ENCODE data around the gene F7.
"Not testable (repeated sequence)": the region's sequence is repeated elsewhere in the genome, so short reads cannot be mapped to it uniquely, and the experiment has no call there.

Gene F7

DNA sequence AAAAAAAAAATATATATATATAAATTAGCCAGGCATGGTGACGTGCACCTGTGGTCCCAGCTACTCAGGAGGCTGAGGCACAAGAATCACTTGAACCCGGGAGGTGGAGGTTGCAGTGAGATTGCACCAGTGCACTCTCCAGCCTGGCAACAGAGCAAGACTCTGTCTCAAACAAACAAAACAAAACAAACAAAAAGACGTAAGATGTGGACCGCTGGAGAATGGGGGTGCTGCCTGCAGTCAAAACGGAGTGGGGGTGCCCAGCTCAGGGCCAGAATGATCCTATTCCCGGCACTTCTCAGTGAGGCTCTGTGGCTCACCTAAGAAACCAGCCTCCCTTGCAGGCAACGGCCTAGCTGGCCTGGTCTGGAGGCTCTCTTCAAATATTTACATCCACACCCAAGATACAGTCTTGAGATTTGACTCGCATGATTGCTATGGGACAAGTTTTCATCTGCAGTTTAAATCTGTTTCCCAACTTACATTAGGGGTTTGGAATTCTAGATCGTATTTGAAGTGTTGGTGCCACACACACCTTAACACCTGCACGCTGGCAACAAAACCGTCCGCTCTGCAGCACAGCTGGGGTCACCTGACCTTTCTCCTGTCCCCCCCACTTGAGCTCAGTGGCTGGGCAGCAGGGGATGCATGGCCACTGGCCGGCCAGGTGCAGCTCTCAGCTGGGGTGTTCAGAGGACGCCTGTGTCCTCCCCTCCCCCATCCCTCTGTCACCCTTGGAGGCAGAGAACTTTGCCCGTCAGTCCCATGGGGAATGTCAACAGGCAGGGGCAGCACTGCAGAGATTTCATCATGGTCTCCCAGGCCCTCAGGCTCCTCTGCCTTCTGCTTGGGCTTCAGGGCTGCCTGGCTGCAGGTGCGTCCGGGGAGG lies at the start of gene F7:
Gene F7, plus strand, starts transcription at position 760 of the 889 bp plus-strand sequence. Its CDS starts 51 bp downstream, at position 811.
- DNase-seq (ENCODE audit: low read depth) = no peak

DNA sequence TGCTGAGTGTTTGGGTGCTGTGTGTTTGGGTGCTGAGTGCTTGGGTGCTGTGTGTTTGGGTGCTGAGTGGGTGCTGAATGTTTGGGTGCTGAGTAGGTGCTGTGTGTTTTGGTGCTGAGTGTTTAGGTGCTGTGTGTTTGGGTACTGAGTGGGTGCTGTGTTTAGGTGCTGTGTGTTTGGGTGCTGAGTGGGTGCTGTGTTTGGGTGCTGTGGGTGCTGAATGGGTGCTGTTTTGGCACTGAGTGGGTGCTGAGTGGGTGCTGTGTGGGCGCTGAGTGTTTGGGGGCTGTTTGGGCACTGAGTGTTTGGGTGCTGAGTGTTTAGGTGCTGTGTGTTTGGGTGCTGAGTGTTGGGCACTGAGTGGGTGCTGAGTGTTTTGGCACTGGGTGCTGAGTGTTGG lies 48.5 kb upstream of the F7 start:
- no peak for DNase-seq (ENCODE audit: low read depth)

DNA sequence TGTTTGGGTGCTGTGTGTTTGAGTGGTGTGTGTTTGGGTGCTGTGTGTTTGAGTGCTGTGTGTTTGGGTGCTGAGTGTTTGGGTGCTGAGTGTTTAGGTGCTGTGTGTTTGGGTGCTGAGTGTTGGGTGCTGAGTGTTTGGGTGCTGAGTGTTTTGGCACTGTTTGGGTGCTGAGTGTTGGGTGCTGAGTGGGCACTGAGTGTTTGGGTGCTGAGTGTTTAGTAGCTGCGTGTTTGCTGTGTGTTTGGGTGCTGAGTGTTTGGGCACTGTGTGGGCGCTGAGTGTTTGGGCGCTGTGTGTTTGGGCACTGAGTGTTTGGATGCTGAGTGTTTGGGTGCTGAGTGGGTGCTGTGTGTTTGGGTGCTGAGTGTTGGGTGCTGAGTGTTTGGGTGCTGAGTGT lies 48.0 kb upstream of the F7 start:
- DNase-seq (ENCODE audit: low read depth) = not testable (repeated sequence)

DNA sequence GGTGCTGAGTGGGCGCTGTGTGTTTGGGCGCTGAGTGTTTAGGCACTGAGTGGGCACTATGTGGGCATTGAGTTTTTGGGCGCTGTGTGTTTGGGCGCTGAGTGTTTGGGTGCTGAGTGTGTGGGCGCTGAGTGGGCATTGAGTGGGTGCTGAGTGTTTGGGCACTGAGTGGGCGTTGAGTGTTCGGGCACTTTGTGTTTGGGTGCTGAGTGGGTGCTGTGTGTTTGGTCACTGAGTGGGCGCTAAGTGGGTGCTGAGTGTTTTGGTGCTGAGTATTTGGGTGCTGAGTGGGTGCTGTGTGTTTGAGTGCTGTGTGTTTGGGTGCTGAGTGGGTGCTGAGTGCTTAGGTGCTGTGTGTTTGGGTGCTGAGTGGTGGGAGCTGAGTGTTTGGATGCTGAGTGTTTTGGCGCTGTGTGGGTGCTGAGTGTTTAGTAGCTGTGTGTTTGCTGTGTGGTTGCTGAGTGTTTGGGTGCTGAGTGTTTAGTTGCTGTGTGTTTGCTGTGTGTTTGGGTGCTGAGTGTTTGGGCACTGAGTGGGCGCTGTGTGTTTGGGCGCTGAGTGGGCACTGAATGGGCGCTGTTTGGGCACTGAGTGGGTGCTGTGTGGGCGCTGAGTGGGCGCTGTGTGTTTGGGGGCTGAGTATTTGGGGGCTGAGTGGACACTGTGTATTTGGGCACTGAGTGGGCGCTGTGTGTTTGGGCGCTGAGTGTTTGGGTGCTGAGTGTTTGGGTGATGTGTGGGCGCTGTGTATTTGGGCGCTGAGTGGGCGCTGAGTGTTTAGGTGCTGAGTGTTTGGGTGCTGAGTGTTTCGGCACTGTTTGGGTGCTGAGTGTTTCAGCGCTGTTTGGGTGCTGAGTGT lies 47.2 kb upstream of the F7 start:
- DNase-seq (ENCODE audit: low read depth) = no peak

DNA sequence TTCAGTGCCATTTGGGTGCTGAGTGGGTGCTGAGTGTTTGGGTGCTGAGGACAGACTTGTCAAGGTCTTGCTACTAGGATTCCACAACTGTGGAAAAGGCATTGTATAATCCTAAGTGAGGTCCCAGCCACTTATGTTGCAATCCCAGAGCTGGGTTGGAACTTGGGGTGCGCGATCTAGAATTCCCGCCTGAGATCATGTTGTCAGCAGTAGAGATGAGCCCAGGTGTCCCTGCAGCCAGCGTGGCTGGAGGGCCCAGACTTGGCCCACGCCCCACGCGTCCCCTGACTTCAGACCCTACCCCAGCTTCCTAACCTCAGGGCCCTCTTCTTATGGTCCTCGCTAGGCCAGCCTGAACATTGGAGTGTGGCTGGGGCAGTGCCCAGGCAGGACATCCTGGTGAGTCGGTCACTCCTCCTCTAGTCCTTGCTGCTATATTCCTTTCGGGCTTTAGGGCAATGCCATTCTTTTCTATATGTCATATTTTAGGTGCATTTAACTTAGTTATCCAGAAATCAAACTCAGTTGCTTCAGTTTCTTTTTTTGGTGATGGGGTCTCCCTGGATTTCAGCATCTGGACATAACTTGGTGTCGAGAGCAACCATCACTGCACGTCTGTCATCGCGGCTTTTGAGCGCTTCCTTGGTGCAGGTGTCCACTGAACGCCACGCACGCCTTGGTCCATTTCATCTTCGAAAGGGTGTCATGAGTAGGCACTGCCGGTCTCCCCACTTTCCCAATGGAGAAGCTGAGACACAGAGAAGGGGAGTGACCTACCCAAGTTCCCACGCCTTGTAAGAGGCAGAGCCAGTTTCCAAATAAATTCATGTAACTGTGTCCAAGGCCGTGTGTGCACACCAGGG lies 46.4 kb upstream of the F7 start:
- no peak for DNase-seq (ENCODE audit: low read depth)

DNA sequence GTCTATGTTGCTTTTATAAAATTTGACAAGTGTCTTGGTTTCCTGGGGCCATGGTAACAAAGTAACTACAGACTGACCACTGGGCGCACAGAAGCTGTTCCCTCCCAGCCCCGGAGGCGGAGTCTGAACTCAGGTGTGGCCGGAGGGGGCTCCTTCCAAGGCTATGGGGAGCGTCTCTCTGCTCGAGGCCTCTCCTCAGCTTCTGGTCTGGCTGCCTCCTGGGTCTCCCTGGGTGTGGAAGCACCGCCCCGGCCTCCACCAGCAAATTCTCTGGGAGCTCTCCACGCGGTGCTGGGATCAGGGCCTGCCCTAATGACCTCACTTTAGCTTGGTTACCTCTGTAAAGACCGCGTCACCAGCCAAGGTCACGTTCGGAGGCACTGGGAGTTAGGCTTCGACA lies 45.7 kb upstream of the F7 start:
- DNase-seq (ENCODE audit: low read depth) = no peak

DNA sequence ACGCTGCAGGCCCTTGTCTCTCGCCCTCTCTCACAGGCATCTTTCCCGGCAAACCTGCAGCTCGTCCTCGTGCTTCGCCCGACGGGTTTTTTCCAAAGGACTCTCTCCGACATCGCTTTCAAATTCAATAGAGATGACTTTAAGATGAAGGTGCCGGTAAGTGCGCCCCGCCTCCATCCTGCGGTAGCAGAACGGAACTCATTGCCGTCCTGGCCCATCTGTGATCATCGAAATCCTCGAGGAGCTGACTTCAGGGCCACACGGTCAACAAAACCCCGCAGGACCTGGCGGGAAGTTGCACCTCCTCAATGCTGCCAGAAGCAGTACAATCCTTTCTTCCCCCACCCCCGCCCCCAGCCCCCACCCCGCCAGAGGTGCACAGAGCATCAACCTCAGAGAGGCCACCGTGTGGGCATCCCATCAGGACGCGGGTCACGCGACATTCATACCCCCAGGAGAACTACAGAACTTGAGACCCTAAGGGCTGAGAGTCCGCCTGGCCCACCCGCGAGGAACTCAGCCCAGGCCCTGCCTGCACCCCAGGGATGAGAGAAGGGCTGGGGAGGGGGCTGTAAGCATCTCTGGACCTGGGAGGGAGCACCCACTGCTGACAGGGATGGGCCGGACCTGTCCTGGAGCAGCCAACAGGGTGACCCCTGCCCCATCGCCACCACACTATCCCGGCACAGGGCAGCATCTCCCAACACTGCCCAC lies 44.9 kb upstream of the F7 start:
- DNase-seq (ENCODE audit: low read depth) = no peak

DNA sequence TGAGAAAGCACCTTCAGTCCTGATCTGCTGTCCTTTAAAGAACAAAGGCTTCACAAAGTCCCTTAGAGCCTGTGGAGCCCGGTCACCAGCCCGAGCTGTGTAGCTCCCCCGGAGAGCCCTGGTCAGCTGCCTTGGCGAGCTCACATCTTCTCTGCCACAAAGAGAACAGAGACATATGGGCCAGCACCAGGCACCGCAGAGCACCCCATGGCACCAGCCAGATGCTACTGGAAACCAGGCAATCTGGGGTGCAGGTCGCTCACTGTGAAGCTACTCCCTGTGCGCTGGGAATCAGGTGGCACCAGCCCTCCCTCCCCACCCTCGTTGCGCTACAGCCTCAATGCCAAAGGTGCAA lies 44.3 kb upstream of the F7 start:
- DNase-seq (ENCODE audit: low read depth) = no peak

DNA sequence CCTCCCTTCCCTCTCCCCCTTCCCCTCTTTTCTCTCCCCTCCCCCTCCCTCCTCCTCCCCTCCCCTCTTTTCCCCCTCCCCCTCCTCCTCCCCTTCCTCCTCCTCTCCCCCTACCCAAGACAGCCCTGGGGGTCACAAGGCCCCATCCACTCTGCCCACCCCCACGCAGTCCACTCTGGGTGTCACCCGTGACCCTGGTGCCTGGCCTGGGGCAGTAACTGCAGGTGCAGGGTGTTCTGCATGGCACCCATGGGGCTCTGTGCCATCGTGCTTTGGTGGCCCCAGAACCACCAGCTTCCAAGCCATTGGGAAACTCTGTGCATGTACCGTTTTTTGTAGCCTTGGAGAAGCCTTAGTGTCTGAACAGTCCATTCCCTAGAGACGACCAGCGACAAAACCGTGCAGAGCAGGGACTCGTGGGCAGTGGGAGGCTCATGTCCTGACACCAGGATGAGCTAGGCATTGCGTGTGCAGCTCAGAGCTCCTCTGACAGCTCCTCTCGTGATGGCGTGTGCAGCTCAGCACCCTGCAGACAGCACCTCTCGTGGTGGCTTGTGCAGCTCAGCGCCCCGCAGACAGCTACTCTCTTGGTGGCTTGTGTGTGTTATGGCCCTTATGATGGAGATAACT lies 43.7 kb upstream of the F7 start:
- DNase-seq (ENCODE audit: low read depth) = no peak

DNA sequence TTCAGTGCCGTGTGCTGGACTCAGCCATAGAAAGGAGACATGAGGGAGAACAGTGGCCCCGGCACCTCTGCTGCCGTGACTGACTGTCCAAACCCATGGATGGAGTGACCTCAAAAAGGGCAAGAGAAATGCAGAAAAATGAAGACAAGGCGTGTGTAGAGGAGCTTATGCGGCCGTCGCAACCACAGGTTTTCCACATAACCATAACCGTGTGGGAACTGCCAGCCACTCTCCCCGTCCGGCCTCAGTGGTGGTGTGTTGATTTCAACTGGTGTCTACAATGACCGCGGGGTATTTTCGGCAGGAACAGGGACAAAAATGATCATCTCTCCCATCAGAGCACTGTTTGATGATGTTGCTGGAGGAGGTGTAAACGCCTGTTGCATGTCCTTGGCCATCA lies 42.9 kb upstream of the F7 start:
- no peak for DNase-seq (ENCODE audit: low read depth)

DNA sequence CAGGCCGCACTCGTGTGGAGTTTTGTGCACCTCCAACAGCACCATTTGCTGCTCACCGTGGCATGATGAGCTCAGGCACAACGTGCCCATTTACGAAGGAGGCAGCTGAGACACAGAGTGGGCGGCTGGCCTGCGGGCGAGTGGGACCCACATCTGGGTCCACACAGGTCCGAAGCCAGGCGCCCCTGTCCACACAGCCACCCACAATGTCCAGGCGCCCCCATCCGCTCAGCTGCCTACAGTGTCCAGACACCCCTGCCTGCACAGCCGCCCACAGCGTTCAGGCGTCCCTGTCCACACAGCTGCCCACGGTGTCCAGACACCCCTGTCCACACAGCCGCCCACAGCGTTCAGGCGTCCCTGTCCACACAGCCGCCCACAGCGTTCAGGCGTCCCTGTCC lies 42.5 kb upstream of the F7 start:
- DNase-seq (ENCODE audit: low read depth) = no peak

DNA sequence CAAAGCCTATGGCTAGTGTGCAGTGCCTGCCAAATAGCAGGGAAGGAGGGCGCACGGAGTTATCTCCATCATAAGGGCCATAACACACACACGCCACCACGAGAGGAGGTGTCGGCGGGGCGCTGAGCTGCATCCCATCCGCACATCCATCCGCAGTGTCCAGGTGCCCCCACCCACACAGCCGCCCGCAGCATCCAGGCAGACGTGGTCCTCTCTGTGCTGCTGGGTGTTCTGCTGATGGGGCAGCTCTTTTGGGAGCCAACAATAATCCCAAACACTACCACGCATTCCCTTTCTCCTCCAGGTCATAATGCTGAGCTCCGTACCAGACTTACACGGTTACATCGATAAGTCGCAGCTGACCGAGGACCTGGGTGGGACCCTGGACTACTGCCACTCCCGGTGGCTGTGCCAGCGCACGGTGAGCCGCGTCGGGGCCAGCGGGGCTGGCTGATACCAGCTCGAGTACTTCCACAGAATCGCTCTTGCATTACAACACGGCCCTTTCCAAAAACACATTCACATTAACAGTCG lies 41.5 kb upstream of the F7 start:
- no peak for DNase-seq (ENCODE audit: low read depth)

DNA sequence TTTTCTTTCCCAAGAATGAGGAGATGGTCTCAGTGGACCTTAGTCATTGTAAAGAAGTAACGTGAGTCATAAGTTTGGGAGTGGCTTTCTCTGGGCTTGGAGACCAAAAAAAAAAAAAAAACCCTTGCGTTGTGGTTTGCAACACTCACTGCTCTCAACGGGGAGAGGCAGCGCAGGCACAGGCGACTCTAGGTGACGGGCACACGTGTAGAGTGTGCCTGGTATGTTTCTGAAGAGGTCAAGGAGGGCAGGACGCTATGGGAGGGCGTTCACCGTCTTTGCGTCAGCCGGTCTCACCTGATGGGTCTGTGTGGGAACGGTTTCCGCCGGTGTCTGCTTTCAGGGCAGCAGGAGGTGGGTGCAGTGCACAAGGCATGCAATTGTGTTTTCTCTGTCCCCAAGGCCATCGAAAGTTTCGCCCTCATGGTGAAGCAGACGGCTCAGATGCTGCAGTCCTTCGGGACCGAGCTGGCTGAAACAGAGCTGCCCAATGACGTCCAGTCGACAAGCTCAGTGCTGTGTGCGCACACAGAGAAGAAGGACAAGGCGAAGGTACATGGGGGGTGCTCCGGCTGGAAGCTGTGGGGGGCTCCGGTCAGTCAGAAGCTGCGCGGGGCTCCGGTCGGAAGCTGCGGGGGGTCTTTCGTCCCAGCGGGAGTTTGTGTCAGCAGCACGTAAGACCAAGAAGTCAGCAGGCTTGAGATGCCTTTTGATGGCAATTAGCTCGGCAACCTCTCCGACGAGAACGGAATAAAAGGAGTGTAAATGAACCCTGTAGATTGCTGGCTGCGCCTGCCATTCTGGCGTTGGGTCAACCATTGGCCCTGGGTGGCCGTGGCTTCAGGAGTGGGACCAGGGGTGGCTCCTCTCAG lies 40.8 kb upstream of the F7 start:
- DNase-seq (ENCODE audit: low read depth) = no peak

DNA sequence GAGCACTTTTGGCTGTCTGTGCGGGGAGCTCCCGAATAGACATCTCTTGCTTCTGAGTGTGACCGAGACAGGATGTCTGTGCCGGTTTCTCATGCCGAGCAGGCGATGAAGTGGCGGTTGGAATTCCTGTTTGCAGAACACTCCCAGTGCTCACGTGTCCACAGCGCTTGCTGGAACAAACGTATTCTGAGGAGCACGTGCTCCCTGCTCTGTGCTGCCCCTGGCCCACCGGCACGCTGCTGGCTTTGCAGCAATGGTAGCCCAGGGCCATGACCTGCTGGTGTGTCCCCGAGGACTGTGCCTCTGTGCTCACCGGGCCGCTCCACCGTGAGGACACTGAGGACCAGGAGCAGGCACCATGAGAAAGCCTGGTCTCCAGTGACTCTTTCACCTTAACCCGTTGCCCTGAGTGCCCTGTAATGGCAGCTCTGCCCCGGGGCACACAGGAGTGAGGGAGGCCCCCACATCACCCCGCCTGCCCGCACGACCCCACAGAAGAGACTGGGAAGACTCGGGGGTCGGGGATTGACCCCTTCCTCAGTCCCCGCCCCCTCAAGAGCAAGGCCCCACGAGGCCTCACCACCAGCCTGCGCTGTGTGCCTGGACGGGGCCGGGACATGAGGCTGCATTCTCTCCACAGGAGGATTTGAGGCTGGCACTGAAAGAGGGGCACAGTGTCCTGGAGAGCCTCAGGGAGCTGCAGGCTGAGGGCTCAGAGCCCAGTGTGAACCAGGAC lies 40.0 kb upstream of the F7 start:
- no peak for DNase-seq (ENCODE audit: low read depth)

DNA sequence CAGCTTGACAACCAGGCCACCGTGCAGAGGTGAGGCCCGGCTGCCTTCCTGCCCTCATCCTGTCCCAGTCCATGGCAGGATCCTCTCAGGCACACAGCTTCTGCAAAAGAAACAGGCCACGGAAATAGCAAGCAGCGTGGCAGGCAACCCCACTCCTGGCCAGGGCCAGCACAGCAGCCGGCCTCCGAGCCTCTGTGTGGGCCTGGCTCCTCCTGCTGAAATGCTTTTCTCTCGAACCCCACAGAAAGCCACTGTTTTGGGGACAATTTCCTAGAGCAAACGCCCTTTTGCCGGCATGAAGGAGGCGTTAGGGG lies 39.5 kb upstream of the F7 start:
- DNase-seq (ENCODE audit: low read depth) = no peak

DNA sequence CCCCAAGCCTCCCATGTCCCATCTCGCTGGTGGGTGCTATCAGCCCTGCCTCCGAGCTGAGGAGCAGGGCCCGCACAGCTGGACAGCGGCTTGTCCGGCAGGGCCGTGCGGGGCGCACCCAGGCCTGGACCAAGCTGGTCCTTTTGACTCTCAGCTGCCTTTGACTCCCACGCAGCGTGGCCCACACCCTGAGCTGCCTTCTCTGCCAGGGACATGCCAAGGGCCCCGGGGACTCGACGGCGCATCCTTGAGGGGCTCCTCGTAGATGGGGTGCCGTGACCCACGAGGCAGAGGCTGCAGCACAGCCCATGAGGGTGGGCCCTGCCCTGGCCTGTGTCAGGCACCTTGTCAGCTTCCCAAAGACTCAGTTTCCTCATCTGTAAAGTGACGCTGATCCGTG lies 38.8 kb upstream of the F7 start:
- no peak for DNase-seq (ENCODE audit: low read depth)

DNA sequence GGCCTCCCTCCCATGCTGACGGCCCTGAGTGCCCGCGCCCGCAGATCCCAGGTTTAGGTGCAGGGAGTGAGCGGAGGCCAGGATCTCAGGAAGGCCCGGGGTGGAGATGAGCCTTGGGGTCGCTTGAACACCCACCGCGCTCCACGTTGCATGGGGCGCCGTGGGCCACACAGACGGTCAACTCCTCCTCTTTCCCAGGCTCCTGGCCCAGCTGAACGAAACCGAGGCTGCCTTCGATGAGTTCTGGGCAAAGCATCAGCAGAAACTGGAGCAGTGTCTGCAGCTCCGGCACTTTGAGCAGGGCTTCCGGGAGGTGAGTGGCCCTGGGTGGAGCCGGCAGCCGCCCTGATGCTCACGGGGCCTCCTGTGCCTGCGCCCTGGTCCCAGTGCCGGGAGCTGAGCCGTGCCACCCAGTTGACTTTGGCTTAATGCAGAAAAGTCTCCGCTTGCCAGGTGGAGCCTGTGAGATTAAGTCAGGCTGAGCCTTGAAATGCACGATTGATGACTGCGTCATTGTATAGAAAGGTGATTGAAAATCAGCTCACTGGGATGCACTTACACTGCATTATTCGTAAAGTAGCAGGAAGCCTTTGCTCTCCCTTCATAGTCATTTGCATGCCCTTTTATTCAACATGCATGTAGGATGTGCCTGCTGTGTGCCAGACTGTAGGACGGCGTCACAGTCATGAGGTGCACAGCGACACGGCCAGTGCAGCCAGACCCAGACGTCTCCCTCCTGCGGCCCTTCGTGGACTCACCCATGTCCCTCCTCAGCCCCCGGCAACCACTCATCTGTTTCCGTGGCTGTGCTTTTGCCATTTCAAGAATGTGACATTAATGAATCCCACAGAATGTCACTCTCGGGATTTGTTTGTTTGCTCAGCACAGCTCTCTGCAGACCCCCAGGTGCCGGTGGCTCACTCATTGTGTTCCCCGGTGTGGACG lies 35.5 kb upstream of the F7 start:
- no peak for DNase-seq (ENCODE audit: low read depth)

DNA sequence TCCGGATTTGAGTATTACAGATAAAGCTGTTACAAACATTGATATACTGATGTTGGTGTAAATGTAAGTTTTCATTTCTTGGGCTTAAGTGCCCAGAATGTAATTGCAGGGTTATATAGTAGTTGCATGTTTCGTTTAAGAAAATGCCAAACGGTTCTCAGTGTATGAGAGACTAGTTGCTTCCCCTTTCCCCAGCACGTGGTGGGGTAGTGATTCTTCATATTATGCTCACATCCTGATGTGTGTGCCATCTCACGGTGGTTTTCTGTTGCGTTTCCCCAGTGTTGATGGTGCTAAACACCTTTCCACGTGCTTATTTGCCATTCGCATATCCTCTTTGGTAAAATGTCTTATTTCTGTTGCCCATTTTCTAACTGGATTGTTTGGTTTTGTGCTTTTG lies 34.7 kb upstream of the F7 start:
- DNase-seq (ENCODE audit: low read depth) = no peak

Measured in activated T-helper 1 cell treated with Interleukin-2 at 50 U/mL for 16 hours (primary cell).